Activated CD8-positive, alpha-beta memory T cell treated with anti-CD3 and anti-CD28 coated beads, Interleukin-2, amount 50 U/mL, for 1 hour (primary cell): ENCODE measurements around the gene RNPEPL1.
"Not testable (repeated sequence)": the region's sequence is repeated elsewhere in the genome, so short reads cannot be mapped to it uniquely, and the experiment has no call there.

Experiments used
- DNase-seq: peaks from one replicate; pipeline ENCODE4 v3.0.0-alpha.2; 2020; ENCODE audit errors: extremely low read depth

RNPEPL1 gene

DNA sequence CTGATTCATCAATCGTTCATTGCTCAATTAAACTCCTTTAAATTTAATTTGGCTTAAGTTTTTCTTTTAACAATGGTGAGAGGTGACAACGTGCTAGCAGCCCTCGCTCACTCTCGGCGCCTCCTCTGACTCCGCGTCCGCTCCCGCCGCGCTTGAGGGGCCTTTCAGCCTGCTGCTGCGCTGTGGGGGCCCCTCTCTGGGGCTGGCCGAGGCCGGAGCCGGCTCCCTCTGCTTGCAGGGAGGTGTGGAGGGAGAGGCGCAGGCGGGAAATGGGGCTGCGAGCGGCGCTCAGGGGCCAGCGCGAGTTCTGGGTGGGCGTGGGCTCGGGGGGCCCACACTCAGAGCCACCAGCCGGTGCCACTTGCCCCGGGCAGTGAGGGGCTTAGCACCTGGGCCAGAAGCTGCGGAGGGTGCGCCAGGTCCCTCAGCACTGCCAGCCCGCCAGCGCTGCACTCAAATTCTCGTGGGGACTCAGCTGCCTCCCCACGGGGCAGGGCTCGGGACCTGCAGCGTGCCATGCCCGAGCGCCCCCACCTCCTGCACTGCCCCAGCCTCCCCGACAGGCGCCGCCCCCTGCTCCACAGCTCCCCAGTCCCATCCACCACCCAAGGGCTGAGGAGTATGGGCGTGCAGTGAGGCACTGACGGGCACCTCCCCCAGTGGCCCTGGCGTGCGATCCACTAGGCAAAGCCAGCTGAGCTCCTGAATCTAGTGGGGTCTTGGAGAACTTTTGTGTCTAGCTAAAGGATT, 30.1 kb upstream of the RNPEPL1 start:
- DNase-seq = no peak

DNA sequence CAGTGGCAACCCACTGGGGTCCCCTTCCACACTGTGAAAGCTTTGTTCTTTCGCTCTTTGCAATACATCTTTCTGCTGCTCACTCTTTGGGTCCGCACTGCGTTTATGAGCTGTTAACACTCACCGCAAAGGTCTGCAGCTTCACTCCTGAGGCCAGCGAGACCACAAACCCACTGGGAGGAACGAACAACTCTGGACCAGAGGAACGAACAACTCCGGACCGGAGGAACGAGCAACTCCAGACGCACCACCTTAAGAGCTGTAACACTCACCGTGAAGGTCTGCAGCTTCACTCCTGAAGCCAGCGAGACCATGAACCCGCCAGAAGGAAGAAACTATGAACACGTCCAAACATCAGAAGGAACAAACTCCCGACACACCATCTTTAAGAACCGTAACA, 29.2 kb upstream of the RNPEPL1 start:
- DNase-seq = not testable (repeated sequence)

DNA sequence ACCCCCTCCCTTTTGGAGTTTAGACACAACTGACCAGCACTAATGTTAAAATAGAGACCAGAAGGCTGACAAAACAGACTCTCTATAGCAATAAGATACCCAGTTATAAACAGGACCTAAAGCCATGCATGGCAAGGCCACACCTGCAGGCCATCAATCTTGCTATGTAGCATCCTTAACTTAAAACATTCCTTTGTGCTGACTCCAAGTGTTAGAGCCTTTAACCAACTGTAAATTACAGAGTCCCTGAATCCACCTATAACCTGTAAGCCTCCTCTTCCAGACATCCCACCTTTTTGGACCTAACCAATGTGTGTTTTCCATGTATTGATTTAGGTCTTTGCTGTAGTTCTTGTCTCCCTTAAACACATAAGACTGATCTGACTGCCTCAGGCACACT, 28.4 kb upstream of the RNPEPL1 start:
- DNase-seq = no peak

DNA sequence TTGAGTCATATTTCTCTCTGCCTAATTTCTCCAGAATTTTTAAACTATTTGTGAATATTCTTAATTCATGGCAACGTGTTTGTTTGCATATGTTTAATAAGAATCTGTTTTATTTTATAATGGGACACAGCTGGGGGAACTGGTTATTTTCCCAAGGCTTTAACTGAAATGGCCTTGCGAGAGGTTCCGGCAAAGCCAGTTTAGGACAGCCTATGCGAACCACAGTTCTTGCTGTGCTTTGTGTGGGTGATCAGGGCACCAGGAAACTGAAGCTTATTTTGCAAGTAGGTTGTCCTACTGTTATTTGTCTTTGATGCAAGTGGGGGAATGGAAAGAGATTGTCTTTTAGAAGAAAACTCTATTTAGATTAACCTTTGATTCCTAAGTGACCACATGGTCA, 17.0 kb upstream of the RNPEPL1 start:
- DNase-seq = no peak

DNA sequence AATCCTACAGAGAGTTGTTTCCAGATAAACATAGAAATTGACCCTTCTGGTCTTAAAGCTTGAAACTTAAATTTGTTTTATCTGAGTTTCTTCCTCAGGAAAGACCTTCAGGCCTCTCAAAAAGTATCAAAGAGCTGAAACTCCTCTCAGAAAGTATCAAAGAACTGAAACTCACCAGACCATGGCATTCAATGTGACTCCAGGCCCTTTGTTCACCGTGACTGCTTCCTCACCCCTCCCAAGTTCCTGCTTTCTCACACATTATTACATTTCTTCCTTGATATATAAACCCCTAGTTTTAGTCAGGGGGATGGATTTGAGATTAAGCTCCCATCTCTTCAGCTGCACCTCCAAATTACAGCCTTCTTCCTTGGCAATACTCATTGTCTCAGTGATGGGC, 16.5 kb upstream of the RNPEPL1 start:
- no peak for DNase-seq

DNA sequence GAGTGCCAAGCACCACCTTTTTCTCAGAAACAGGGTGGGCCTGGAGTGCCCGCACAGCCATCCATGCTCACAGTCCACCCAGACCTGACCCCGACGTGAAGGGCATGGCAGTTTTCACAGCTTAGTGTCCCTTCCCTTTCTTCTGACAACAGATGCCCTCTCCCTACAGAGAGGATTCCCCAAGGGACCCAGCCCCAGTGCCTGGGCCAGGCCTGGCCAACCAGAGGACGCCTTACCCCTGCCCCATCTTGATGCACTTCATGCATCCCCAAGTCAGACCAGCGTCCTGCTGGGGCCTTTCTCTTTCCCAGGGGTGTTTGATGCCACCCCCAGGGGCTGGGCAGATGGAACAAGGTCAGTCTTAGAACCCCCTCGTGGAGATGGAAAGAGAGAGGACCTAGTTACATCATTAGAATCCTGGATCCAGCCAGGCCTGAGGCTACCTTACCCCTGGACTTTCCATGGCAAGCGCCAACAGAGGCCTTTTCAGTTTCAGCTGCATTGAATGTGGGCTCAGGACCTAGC, 14.3 kb upstream of the RNPEPL1 start:
- DNase-seq = no peak

DNA sequence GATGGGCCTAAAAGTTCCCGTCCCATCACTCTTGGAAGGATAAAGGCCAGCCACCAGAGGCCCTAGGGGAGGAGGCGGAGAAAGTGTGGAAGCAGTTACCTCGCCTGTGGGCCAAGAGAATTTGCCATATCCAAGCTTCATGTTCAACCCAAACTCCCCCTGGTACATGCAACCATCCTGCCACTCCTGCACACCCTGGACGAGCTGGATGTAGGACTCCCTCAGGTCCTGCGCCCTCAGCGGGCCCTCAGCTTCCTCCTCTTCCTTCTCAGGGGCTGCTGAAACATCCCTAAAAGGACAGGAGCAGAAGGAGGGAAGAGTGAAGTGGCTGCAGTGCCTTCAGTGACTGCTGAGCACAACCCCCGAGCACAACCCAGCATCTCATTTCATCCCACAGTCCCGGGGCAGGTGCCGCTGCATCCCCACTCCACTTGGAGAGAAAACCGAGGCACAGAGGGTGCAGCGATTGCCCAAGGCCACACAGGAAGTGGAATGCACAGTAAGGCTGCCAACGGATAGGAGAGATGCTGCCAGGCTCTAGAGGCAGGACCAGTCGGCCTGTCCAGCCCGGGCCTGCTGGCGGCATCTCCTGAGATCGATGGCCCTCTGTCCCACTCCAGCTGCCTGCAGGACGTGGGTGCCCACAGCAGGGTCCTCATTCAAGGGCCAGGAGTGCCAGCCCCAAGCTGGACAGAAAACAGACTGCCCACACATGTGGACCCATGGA, 13.4 kb upstream of the RNPEPL1 start:
- no peak for DNase-seq

DNA sequence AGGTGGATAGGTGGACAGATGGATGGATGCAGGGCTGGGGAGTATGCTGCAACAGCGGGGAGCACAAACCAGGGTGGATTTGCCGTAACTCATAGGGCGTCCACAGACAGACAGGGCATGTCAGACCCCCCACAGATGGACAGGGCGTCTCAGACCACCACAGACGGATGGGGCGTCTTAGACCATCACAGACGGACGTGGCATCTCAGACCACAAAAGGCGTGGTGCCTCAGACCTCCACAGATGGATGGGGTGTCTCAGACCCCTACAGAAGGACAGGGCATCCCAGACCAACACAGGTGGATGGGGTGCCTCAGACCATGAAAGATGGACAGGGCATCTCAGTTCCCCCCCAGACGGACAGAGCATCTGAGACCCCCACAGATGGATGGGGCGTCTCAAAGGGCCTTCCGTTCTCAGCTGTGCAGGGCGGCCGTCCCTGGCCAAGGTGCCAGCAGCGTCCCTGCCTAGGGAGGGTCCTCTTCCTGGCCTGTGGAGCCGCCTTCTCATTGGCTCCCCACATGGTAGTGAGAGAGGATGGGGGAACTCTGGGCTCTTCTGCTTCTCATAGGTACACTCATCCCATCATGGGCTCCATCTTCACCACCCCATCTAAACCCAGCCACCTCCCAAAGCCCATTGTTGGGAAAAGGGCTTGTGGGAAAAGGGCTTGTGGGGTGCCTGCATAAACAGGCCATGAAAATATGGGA, 12.6 kb upstream of the RNPEPL1 start:
- no peak for DNase-seq

GRCh38 chr2:240556553-240557100, 11.7 kb upstream of the RNPEPL1 start:
- no peak for DNase-seq

DNA sequence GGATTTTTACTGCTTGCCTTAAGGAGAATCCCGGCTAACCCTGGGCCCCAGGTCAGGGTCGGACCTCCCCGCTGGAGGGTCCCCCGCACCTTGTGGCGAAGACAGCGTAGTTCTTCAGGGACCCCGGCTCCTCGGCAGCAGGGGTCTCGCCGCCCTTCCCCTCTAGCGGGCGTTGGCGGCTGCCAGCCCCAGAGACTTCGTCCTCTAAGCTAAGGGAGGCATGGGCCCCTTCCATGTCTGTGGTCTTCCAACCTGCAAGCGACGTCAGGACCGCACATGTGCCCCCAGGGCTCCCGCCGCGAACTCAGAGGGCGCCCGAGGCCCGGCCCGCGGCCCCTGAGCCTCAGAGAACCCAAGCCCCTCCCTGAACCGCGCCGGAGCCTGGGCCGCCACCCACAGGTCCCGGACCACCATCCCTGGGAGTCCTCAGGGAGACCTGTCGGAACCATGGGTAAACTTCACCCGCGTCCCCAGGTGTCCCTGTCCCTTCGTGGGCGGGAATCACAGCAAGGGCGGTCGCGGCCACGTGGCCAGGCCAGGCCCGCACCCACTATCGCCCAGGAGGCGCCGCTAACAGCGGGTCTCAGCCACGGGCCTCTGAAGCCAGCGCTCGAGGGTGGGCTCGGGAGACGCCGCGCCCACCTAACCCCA, 11.1 kb upstream of the RNPEPL1 start:
- no peak for DNase-seq

- no peak for DNase-seq
These were observed 10.5 kb upstream of the RNPEPL1 start, which contains the start of gene ANKMY1 for GRCh38 chr2:240557808-240558207. Gene ANKMY1 (minus strand): TSS chr2:240557988. CDS start chr2:240557335, 653 bp downstream.

- DNase-seq = no peak
These were observed 10.0 kb upstream of the RNPEPL1 start for GRCh38 chr2:240558236-240558761.

DNA sequence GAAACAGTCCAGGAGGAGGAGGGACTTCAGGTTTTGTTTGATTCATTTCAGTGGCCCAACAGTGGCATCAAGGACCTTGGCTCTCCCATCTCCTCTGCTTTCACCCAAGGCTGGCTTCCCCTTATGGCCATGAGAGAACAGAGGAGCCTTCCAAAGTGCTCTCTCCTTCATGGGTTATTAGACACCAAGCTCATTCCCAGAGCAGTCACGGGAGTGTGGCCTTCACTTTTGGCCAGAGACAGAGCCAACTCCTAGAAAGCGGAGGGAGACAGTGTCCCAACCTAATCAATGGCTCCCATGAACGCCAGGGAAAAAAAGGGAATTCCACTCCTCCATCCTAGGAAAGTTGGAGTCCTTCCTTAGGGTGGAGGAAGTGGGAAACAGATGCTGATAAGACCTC, 9.0 kb upstream of the RNPEPL1 start:
- DNase-seq = no peak

GRCh38 chr2:240560084-240560479, 8.2 kb upstream of the RNPEPL1 start, which contains the start of gene DUSP28:
Gene DUSP28 (plus strand): TSS chr2:240560357. CDS start chr2:240560685, 328 bp downstream.
- no peak for DNase-seq

DNA sequence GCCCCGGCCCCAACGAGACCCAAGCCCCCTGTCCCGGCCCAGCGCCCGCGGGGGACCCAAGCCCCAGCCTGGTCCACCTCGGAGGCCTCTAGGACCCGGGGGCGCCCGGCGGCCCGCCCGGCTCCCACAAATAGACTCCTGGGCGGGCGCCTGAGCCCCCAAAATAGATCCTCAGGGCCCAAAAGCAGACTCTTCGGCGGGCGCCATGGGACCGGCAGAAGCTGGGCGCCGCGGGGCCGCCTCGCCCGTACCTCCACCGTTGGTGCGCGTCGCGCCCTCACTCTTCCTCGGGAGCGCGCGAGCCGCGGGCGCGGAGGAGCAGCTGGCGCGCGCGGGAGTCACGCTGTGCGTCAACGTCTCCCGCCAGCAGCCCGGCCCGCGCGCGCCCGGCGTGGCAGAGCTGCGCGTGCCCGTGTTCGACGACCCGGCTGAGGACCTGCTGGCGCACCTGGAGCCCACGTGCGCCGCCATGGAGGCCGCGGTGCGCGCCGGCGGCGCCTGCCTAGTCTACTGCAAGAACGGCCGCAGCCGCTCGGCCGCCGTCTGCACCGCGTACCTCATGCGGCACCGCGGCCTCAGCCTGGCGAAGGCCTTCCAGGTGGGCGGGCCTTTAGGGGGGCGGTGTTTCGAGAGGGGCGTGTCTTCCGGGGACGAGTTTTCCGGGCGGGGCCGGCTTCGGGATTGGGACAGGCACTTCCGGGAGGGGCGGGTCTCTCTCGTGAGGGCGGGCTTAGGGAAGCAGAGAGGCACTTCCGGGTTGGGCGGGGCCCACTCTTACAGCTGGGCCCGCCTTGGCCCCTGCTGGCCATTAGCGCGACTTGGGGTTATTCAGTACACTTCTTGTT, 7.6 kb upstream of the RNPEPL1 start:
- peak; percentile 98 for DNase-seq

- no peak for DNase-seq
These were observed 6.8 kb upstream of the RNPEPL1 start for GRCh38 chr2:240561325-240561971.

GRCh38 chr2:240563231-240563630, 5.1 kb upstream of the RNPEPL1 start:
- DNase-seq = not testable (repeated sequence)

DNA sequence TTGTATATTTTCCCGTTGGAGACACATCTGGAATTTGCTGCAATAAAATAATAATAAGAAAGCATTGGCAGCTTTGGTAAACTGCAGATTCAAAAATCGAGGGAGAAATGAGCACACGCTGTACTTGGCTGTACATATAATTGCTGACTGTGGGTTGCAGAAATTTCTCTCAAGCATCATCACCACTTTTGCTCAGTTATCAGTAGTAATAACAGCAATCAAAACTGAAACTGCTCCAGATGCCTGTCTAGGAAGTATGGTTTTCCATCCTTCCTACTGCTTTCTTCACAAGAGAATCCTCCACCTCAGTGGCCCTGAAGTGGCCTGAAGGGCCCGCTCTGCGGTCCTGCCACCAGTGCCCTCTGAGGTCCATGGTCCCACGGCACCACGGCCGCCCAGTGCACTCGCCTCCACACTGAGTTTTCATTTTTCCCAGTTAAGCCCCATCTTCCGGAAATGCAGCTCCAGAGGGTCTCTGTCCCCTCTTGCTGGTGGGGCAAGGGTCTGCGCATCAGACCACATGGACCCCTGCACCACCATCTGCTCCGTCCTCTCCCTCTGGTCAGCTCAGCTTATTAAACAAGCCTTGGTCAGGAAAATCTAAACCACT, 4.2 kb upstream of the RNPEPL1 start:
- DNase-seq = no peak
